MV-4-11 (cell line): Measurements from ENCODE around the gene SRPRA.
"Not testable (repeated sequence)": the region's sequence is repeated elsewhere in the genome, so short reads cannot be mapped to it uniquely, and the experiment has no call there.

ENCODE experiments used
- DNase-seq: peaks from one replicate; lab custom pipeline; 2025; lab: John Stamatoyannopoulos, UW

SRPRA gene

DNA sequence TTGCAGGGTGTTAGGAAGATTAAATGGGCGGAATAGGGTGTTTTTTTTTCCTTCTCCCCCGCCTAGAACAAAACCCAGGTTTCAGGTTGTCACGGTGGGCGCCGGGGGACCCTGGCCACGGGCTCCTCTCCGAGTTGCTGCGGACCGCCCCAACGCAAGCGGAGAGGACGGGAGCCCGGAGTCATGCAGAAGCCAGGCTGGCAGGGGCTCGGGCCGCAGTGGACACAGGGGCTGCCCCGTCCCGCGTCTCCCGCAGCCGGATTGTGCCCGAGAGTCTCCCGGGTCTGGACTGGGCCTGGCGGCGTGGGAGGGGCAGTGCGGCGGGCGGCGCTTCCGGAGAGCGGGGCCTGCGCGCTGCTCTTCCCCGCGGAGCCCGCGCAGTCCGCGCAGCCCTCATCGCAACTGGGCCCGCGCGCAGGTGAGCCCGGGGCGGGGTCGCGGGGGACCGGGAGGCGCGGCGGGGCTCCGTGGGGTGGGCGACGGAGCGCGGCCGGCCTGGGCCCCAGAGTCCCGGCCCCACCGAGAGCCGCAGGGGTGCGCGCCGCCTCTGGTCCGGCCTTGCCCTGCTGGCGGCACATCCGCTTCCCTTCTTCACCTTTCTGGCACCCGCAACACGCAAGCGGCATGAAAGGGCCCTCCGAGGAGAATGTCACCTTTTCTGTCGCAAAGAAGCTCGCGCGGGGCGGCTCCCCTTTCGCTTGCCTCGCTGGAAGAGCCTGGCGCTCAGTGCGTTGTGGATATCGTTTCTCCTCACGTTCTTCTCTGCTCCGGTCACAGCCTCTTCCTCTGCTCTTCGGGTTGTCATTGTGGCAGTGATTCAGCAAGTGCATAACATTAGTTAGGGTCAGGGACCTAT is 14.3 kb upstream of the SRPRA start, which contains the start of gene TIRAP:
TSS of gene TIRAP (plus strand) at position 358 of the 856 bp plus-strand sequence. CDS start 7,802 bp downstream, outside the sequence.
- no peak for DNase-seq

DNA sequence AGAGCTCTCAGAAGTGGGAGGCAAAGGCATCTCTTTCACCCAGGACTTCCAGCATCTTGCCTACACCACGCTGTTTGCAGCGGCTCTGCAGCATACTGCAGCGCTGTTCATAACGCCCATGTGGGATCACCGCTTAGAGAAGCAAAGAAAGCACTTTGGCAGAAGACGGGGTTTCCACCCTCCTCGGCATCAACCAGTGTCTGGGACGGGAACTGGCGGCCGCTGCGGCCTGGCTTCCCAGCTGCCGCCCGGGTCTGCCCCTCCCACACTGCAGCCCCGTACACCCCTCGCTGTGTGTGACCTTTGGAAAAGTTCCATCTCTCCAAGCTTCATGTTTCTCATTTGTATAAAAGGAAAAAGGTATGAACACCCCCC is 13.7 kb upstream of the SRPRA start:
- DNase-seq = no peak

DNA sequence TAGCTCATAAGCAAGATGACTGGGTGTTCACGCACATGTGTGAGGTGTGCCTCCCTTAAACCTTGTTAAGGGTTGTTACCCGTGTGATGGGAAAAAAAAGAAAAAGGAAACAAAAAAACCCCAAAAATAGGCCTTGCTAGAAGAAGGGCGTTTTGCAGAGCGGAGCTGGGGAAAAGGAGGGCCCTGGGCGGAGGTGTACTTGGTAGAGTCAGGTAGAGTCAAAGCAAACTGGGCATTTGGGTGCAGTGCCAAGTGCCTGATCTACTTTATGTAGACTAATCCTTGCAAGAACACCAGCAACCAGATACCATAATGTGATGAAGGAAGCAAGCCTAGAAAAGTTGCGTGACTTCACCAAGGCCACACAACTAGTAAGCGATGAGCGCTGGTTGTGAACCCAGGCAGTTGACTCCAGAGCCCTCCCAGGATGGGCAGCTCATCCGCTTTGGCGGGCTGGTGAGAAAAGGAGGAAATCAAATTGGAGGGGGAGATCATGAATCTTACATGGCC is 13.0 kb upstream of the SRPRA start:
- no peak for DNase-seq

DNA sequence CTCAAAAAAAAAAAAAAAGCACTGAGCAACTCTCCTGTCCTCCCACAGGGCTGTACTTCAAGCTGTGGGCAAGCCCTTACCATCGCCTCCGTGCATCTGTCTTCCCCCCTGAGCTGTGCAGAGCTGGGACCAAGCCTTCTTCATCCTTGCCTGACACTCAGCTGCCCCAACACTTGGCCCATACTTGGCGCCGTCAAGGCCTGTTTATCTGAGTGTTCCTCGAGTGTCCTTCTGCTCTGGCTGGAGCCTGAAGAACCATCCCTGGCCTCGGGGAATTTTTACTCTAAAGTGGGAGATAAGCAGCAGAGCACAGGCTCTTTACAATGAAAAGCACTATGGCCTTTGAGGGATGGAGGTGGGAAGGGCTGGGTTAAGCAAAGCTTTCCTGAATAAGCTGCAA is 12.6 kb upstream of the SRPRA start:
- DNase-seq = no peak

DNA sequence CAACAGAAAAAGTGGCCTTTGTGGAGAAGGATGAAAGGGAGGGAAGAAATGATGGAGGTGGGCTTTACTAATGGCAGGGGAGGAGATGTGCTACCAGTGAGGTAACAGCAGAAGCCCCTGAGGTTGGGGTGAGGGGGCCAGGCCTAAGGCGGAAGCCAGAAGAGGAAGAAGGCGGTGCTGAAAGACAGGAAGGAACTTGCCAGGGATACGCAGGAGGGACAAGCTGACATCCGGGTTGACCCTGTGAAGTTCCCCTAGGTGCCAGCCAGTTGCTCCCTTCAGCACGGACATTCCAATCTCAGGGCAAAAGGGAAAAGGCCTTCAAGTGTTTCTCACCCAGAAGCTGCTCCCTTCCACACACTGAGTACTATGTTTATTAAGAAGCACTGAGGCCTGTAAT is 11.9 kb upstream of the SRPRA start:
- peak; percentile 25 for DNase-seq

DNA sequence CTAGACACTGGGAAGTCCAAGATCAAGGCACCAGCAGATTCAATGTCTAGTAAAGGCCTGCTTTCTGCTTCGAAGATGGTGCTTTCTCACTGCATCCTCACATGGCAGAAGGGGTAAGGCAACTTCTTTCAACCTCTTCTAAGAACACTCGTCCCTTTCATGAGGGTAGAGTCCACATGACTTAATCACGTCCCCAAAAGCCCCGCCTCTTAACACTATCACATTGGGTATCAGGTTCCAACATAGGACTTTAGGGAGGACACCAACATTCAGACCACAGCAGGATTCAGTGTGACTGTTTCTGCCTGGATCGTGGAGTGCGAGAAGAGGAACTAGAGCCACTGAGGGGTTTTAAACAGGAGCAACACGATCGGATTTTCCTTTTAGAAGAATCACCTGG is 10.5 kb upstream of the SRPRA start:
- no peak for DNase-seq

DNA sequence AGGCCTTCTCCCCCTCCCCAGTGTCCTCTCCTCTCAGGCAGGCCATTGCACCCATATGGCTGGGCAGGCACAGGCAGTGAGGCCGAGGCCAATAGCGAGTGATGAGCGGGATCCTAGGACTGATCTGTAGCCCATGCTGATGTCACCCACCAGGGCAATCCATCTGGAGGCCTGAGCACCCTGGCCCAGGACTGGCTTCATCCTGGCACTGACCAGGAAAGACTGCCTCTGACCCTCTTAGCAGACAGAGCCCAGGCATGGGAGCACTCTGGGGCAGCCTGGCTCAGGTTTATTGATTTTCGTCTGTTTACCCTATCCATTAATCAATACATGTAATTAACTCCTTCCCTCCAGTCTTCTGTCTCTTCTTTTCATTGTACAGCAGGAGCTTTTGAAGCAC is 9.1 kb upstream of the SRPRA start:
- DNase-seq = no peak

DNA sequence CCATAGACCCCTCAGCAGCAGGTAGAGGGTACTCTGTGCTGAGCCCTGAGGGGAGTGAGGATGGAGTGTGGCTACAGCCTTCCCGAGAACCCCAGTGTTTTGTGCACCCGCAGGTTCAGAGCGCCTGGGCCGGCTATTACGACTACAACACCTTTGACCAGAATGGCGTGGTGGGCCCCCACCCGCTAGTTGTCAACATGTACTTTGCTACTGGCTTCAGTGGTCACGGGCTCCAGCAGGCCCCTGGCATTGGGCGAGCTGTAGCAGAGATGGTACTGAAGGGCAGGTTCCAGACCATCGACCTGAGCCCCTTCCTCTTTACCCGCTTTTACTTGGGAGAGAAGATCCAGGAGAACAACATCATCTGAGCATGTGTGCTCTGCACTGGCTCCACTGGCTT is 8.6 kb upstream of the SRPRA start:
- DNase-seq = no peak

DNA sequence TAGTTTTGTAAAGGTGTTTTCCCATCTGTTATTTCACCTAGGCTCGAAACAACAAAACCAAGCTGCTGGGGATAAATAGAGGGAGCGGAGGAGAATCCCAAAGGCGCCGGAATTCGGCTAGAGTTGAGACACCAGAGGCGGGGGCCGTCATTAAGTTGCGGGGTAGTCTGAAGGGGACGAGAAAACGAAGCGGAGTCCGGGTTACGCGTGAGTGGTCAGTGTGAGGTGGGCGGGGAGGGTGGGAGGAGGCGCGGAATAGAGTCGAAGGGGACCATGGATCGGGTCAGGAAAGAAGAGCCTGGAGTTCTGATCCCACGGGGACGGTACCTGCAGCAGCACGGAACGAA is 361 bp downstream of the SRPRA start:
- DNase-seq = no peak

DNA sequence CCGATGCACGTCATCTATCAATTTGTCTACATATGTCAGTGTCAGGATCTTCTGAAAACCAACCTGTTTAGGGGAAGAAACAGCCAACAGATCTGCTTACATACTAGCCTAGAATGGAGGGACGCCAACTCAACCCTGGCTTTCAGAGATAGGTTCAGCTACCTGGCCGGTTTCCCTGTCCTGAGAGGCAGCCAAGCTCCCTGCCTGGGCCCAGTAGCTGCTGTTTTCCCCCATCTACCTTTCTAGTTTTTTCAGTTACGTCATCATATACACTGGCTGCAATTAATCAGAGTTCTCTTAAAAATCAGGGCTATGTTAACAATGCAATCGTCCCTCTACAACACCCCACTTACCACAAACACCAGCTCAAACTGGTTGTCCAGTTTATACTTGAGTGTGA is 1.0 kb downstream of the SRPRA start:
- no peak for DNase-seq

DNA sequence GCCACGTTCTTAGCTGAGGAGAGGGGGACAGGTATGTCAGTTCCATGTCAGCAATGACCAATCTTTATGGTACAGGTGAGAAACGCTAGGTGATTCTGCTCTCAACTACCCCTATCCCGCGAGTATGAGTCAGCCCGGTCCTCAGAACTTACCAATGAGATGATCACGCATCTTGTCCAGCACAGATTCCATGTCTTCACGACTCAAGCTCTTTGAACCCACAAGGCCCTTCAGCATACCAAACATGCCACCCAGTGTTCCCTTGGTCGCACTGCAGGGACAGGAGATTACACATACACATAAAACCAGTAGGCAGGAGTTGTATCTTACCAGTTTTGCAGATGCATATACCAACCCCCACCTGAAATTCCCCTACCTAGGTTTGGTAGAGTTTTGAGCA is 2.9 kb downstream of the SRPRA start:
- DNase-seq = no peak

DNA sequence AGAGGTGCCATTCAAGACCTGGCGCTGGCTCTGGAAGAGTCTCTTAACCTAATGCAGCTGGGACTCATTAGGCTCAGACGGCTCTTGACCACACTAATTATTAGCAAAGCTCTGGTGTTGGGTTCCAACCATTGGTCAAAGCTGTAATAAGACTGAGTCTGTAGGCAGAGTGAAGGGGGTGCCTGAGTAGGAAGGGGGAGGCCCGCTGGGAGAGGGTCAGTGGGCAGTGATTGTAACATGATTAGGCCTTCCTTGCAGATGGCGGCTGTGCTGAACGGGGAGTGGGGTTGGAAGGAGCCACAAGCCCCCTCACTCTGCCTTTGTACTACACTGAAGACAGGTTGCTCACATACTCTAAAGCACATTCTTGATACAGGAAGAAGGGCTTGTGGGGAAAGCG is 5.2 kb downstream of the SRPRA start:
- no peak for DNase-seq

DNA sequence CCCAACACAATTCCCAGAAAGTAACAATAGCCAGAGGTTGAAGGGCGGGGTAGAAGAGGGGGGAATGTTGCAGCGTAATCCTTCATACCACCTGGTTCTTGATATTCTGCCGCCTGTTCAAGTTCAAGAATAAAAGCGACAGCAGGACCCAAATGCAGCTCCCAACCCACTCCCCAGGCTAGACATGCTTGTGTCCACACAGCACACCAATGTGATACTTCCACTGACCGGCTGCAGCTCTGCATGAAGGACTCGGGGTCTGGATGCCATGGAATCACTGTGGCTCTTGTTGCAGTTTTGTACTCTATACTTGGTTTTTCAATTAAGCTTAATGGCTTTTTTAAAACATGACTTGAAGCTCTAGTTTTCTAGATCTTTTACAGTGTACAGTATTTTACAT is 6.5 kb downstream of the SRPRA start:
- no peak for DNase-seq

DNA sequence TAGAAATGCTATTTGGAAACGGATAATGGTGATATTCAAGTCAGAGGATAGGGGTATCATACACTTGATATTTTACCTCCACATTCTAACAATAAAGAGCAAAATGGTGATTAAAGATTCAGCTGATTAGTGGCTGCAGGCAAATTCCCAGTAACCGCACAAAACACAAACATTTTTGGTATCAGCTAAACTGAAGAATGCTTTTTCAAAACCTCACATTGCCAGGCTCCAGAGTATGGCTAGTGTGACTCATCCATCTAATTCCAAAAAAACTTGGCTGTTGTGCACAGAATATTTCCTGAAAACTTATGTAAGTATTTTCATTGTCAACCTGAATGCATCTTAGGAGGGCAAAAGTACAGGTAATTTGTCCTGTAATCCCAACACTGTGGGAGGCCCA is 10.9 kb downstream of the SRPRA start:
- no peak for DNase-seq

DNA sequence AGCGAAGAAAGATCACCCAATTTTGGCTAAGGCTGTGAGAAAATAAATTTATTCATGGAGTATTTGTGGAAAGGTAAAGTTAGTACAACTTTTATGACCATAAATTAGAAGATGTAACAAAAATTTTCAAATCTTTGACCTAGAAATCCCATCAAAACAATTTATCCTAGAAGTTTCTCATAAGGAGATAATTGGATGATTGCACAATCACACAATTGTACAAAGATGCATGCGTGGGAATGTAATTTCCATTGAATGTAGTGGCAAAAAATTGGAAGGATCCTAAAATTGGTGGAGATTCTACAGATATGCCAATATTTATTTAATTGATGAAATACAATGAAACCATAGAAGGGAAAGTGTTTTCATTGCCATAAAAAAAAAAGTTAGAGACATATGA is 11.6 kb downstream of the SRPRA start:
- DNase-seq = no peak

DNA sequence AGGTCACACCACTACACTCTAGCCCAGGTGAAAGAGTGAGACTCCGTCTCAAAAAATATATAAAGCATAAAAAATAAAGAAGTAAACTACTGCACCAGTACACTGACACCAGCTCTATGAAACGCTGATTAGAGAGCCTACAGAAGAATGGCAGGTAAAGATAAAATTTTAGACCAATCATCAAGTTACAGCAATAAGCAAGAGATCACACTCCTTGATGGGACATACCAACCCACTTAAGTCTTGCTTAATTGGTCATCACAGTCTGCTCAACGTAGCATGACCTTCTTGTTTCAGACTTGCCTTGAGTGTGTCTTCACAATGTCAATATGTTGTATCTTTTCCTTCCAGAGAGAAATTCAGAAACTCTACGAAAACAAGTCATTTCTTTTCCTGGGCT is 12.5 kb downstream of the SRPRA start:
- no peak for DNase-seq

DNA sequence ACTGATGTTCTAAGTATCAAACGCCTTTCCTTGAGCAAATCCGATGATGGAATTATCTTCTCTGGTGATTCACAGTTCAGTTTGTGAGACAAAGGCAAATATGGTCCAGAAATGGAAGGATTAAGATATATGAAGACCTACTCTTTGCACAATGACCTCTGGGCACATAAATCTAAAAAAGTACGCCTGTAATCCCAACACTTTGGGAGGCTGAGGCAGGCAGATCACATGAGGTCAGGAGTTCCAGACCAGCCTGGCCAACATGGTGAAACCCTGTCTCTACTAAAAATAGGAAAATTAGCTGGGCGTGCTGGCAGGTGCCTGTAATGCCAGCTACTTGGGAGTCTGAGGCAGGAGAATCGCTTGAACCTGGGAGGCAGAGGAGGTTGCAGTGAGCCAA is 13.2 kb downstream of the SRPRA start:
- not testable (repeated sequence) for DNase-seq

DNA sequence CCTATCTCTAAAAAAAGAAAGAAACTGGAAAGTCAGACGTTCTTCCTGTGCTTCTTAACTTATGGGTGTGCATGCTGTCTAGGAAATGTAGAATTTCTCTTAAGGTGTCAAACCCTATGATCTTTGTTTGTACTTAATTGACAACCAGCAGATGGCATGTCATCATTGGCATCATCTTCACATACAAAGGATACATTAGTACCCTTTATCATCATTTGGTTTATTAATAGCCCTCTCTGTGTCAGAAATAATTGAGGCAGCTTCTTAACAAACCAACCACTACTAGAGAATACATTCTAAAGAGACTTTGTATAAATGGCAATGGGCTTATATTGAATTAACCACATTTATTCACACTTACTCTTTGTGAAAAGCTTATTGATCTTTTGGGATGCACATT is 13.9 kb downstream of the SRPRA start:
- DNase-seq = no peak

DNA sequence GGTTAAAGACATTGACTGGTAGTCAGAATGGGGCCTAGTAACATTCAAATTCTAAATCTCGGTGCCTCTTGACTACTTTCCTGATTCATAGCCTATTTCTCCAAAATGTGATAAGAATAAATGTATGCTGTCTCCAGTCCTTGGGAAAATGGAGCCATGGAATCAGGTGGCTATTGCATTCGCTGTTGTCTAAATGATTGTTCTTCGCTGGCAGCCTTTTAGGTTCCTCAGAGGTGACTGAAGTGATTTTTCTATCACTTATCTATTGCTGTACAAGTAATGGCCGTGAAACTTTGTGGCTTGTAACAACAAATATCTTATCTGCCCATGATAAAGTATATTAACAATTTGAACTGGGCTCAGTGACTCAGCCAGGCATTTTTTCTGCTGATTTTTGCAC is 15.4 kb downstream of the SRPRA start:
- no peak for DNase-seq

DNA sequence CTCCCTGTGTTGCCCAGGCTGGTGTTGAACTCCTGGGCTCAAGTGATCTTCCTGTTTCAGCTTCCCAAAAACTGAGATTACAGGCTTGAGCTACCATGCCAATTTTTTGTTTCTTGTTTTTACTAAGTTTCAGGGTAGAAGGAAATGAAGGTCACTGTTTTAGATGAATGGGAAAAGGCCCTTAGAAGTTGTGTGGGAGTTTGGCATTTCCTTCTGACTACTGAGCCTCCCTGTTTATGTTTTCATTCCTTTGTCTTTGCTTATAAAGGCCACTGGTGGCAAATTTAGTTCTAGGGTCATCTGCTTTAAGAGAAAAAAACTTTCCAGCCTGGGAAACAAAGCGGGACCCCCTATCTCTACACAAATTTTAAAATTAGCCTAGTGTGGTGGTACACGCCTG is 22.1 kb downstream of the SRPRA start:
- no peak for DNase-seq

DNA sequence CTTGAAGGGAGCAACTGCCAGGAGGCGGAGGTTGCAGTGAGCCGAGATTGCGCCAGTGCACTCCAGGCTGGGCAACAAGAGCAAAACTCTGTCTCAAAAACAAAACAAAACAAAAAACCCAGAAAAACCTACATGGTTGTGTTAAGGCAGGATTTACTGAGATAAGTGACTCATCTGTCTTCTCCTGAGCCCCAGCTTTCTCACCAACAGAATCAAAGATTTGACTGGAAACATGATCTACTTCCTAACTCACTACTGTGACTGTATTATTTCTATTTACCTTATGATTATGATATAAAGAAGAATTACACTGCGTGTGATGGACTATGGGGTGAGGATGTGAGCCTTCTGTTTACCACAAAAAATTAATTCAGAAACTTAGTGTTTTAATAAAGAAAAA is 35.3 kb downstream of the SRPRA start:
- no peak for DNase-seq

DNA sequence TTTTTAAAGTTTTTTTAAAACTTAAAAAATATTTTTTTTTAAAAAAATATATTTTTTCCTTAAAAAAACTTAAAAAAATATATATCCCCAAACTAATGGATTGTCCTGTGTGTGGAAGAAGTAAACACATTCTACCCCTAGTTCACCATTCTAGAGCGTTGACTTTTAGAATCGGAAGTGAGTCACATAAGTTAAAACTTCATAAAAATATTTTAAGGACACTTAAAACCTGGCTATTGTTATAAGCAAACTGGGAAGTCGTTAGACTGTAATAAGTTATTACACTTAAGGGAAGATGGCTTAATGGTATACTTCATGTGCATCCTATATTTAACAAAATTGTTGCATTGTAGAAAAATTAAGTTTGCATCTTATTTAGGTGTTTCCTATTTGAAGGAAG is 36.0 kb downstream of the SRPRA start:
- DNase-seq = no peak

DNA sequence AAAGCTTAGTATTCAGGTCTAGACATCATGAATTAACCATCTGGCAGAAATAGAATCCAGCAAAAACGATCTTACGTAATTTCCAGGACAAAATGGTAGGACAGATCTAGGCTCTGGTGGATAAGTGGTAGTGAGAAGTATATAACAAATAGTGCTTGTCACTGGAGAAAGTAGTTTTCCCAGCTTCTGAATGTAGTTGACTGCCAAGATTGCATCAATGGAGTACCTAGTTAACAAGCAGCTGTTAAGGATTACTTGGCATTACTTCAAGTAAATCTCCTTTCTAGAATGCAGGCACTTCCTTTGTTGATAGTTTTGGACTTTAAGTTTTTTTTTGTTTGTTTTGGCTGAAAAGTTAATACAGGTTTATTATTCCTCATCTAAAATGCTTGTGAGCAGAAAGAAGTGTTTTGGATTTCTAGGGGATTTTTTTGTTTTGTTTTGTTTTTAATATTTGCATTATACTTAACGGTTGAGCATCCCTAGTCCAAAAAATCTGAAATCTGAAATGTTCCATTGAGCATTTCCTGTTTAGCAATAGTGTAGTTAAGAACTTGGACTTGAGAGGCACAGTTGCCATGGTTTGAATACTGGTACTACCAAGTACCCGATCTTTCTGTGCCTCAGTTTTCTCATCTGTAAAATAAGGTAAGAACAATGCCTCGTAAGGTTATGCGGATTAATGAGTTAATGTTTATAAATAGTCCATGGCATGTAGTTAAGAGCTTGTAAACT is 36.8 kb downstream of the SRPRA start:
- DNase-seq = no peak
